Cardiac muscle cell (in vitro differentiated cells and primary cell): ENCODE results near the gene CNOT11. TPM values are rescaled to one million over a fixed set of nuclear protein-coding genes. Genes with fewer than 3 reads are reported as not detected.

Experiments
- DNase-seq, 2 donors: peaks; one replicate each; pipeline versions ENCODE4 v3.0.0 to v3.0.0-alpha.2; 2010 to 2017; ENCODE audit warnings: low read depth in 1 of 2, low spot score in 1 of 2
- H3K27ac ChIP-seq: fragments of 200-600 bp; sonication (generic); 2 replicates; pipeline ENCODE4 v1.5.1; 2016
- H3K27me3 ChIP-seq: fragments of 200-600 bp; sonication (generic); 2 replicates; pipeline ENCODE4 v1.6.0; 2016; ENCODE audit warnings: control low read depth
- H3K36me3 ChIP-seq: fragments of 200-600 bp; sonication (generic); 2 replicates; pipeline ENCODE4 v1.5.1; 2016; ENCODE audit warnings: control low read depth
- H3K4me1 ChIP-seq: fragments of 200-600 bp; sonication (generic); 2 replicates; pipeline ENCODE4 v1.8.1; 2017; ENCODE audit warnings: low read depth, mild to moderate bottlenecking, mixed run types
- H3K4me3 ChIP-seq: fragments of 200-600 bp; sonication (generic); 2 replicates; pipeline ENCODE4 v1.5.1; 2016; ENCODE audit warnings: mild to moderate bottlenecking
- H3K9me3 ChIP-seq: fragments of 200-600 bp; sonication (generic); 2 replicates; pipeline ENCODE4 v1.5.1; 2017; ENCODE audit warnings: low read depth, mild to moderate bottlenecking, control low read depth
- polyA plus RNA-seq: library from polyadenylated mRNA; unstranded; fragments of >200 nt; fragmentation: Nextera tagmentation; extraction: Ambion mirVana; gene quantifications from 2 replicates; pipeline ENCODE4 v1.2.1, GENCODE V29; 2016
- total RNA-seq: library from RNA; depleted of rRNA; stranded (reverse); fragments of >200 nt; gene quantifications from 2 replicates; pipeline ENCODE4 v1.2.3, GENCODE V29; 2016
- TF ChIP-seq, protein P1 (sequence below): IDR thresholded peaks from 2 replicates; pipeline ENCODE4 v1.5.1; 2012; ENCODE audit warnings: low read depth, mild to moderate bottlenecking, low read length

Gene CNOT11
- total and polyA plus RNA-seq, 2 experiments from 2014 or later: 51.4 to 78.0 TPM

DNA sequence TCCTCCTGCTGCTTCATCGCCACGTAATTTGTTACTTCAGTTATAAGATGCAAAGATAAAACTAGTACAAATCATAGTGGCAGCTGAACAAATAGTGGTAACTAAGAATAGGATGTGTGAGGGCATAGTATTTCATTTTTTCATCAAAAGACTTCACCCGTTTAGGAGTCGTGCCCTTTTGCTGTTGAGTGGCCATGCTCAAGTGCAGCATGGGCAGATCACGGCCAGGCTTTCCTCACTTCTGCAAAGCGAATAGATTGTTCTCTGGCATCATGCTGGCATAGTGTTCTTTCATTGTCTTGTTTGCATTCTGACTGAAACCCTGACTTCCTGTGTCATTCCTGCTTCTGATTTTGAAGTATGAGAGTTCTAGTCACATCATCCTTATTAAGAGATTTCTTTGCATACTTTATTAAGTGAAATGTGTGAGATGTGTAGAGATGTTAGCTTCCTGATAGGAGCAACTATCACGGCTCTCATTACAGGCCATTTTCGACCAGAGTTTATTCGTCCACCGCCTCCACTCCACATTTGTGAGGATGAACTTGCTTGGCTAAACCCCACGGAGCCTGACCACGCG is 11.8 kb downstream of the CNOT11 start:
- H3K36me3 ChIP-seq: peaks cover 42% of the 10 kb centered on the region
- no peak overlapping the region for H3K27ac ChIP-seq
- peaks cover 9% of the 10 kb centered on the region for H3K4me1 ChIP-seq
- DNase-seq: no peak
- no peak overlapping the region for H3K4me3 ChIP-seq
- no peaks in the 10 kb centered on the region for H3K27me3 ChIP-seq
- H3K9me3 ChIP-seq: no peaks in the 10 kb centered on the region
- TF ChIP-seq, protein P1, sequence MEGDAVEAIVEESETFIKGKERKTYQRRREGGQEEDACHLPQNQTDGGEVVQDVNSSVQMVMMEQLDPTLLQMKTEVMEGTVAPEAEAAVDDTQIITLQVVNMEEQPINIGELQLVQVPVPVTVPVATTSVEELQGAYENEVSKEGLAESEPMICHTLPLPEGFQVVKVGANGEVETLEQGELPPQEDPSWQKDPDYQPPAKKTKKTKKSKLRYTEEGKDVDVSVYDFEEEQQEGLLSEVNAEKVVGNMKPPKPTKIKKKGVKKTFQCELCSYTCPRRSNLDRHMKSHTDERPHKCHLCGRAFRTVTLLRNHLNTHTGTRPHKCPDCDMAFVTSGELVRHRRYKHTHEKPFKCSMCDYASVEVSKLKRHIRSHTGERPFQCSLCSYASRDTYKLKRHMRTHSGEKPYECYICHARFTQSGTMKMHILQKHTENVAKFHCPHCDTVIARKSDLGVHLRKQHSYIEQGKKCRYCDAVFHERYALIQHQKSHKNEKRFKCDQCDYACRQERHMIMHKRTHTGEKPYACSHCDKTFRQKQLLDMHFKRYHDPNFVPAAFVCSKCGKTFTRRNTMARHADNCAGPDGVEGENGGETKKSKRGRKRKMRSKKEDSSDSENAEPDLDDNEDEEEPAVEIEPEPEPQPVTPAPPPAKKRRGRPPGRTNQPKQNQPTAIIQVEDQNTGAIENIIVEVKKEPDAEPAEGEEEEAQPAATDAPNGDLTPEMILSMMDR: no peak

DNA sequence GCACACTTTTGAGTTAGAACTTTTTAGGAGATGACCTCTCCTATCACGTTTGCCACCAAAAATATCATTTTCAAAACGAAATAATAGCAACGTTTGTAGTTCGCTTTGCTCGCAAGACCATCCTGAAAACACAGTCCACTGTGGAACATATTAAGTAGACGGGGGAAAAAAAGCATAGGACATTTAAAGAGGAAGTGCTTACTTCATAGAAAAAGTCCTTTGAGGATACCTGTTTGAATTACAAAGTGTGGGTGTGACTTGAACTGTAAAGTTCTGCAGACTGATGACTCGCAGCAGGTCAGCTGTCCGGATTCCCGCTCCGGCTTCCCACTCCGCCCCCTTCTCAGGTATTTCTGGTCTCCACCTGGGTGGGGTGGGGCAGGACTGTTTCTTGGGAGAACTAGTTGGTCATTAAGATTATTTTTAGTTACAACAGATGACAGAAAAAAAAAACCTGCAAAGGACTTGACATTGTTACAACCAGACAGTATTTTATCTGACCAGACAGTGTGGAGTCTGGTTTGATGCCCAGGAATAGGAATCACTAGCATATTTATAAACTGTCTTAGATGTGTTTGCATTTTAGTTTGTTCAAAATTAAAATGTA is 13.3 kb downstream of the CNOT11 start:
- H3K4me3 ChIP-seq: no peak overlapping the region
- H3K9me3 ChIP-seq: no peaks in the 10 kb centered on the region
- TF ChIP-seq, protein P1: no peak
- no peaks in the 10 kb centered on the region for H3K27me3 ChIP-seq
- peaks cover 47% of the 10 kb centered on the region for H3K36me3 ChIP-seq
- no peak for DNase-seq
- peaks cover 9% of the 10 kb centered on the region for H3K4me1 ChIP-seq
- H3K27ac ChIP-seq: peak overlapping the region; percentile 85

DNA sequence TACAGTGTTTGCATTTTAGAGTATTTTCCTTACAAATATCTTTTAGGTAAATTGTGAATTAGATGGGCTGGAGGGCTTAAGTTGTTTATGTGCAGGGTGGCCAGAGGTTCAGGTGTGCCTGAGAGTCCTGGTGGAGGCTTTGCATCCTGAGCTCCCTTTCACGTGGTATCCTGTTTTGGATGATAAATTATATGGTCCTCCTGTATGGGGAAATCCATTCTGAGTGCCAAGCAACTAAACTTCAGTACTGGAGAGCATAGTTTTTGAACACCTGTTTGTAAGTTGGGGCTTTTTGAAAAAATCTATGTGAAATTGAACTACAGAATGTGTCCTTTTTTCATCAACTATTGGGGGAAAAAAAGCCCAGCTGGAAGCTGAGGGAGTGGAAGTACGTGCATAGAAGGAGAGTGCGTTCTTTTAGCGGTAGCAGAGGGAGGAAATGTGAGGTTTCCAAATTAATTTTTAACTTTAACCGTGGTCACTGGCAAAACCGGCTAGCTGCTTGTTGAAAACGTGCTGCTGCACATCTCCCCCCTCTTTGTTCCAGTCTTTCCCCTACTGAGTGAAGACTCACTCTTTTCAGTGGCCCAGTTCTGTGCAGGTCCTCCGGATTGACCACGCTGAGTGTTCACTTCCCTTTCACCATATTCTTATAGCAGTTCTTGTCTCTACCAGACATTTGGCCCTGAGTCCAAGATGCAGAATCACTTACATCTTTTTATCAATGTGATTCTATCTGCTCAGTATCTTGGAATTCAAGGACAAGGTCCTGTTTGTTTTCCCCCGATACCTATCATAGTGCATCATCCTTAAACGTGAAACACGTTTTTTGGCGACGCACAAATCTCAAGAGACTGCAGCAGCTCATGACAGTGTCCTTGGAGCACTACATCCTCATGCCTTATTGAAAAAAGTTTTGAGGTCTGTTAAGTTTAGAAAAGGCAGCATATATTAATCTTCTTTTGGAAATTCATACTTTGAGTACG is 15.3 kb downstream of the CNOT11 start:
- TF ChIP-seq, protein P1: no peak
- Histone ChIP-seq H3K4me3 (no peak overlapping the region), H3K36me3 (peaks cover 61% of the 10 kb centered on the region), H3K27me3 (no peaks in the 10 kb centered on the region), H3K27ac (peak overlapping the region; percentile 85), H3K9me3 (no peaks in the 10 kb centered on the region), H3K4me1 (peaks cover 9% of the 10 kb centered on the region)
- no peak for DNase-seq

DNA sequence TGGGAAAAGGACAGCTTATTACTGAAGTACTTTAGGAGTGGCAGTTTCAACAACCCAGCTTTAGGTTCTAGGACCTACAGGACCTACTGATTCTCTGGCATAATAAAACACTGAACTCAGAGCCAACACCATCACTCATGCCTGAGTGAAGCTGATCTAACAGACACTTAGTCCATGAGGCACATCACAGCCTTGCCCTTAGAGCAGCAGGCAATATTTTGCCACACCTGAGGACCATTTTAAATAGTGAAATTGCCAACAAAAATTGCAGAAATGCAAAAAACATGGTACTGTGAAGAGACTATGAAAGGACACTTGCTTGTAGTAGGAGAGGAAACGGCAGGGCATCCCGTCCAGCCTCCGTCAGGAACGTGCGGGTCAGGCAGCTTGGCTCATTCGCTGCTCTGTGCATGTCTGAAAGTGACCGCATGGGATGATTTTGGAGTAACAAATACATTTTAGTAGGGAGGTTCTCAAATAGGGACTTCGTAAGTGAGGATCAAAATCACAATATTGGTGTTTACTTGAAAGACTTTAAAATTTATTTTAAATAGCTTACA is 18.1 kb downstream of the CNOT11 start:
- peak overlapping the region; percentile 85 for H3K27ac ChIP-seq
- H3K4me1 ChIP-seq: peaks cover 9% of the 10 kb centered on the region
- peaks cover 53% of the 10 kb centered on the region for H3K36me3 ChIP-seq
- no peaks in the 10 kb centered on the region for H3K27me3 ChIP-seq
- TF ChIP-seq, protein P1: no peak
- H3K4me3 ChIP-seq: no peak overlapping the region
- no peak for DNase-seq
- H3K9me3 ChIP-seq: no peaks in the 10 kb centered on the region

DNA sequence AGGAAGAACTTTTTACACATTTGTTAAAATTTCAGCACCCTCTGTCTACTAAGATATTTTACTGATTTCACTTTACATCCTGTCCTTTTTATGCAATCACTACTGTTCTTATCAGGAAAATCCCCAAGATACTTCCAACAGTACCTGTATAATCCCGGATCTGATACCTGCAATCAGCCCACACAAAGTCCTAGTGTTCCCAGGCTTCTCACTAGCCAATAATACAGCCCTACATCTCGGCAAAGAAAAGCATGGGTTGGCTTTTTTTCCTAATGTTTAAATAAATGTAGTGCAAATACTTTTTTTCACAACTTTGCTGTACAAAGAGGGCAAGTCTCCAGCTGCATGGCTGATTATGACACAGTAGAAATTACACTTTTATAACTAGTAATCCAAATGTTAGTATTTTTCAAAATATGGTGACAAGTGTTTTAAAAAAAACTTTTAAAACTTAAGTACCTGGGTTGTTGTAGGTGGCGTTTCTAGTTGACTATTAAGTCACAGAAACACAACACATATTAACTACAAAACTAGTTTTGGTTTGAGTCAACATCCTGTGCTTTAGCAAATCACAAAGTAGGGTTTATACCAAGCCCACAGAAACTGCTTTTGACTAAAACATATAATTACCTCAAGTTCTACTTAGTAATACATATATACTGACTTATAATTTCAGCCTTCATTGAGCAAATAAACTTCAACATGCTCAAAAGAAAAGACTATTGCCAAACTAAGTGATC is 19.5 kb downstream of the CNOT11 start:
- Histone ChIP-seq H3K4me1 (no peaks in the 10 kb centered on the region), H3K27ac (peak overlapping the region; percentile 80), H3K27me3 (no peaks in the 10 kb centered on the region), H3K9me3 (no peaks in the 10 kb centered on the region), H3K36me3 (peaks cover 47% of the 10 kb centered on the region), H3K4me3 (no peak overlapping the region)
- TF ChIP-seq, protein P1: no peak
- DNase-seq: no peak
